Measurements from ENCODE around the gene PCDHGB3. TPM values are rescaled to one million over a fixed set of nuclear protein-coding genes. Genes with fewer than 3 reads are reported as not detected.

The PCDHGB3 gene
- polyA plus RNA-seq, 2 of the 4 experiments (the other 2 are of a cell fraction) = 0.28 to 1.2 TPM

DNA sequence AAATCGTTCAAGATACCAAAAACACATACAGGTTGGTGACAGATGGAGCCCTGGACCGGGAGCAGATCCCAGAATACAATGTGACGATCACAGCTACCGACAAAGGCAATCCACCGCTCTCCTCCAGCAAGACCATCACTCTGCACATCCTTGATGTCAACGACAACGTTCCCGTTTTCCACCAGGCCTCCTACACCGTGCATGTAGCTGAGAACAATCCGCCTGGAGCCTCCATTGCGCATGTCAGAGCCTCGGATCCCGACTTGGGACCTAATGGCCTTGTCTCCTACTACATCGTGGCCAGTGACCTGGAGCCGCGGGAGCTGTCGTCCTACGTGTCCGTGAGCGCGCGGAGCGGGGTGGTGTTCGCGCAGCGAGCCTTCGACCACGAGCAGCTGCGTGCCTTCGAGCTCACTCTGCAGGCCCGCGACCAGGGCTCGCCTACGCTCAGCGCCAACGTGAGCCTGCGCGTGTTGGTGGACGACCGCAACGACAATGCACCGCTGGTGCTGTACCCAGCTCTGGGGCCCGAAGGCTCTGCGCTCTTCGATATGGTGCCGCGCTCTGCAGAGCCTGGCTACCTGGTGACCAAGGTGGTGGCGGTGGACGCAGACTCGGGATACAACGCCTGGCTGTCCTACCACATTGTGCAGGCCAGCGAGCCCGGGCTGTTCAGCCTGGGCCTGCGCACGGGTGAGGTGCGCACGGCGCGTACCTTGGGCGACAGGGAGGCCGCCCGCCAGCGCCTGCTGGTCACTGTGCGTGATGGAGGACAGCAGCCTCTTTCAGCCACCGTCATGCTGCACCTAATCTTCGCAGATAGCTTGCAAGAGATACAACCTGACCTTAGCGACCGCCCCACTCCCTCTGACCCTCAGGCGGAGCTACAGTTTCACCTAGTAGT is 1.8 kb downstream of the PCDHGB3 start:
- FAIRE-seq (no peak), DNase-seq (ENCODE audit: low read depth in 1 of 2, low spot score in 1 of 2) (no peak), ATAC-seq (no peak)
- WGBS (ENCODE audit: missing lambda C conversion rate) = 76% methylated on average over 49 of the region's 69 CpGs
- CTCF ChIA-PET = interaction anchor here (1.1 to 3.5 kb wide), 11 partner anchors 14 to 278 kb away, joined by 3 to 21 read pairs (median 16); partner anchors contain the start of genes DIAPH1, PCDHGA1, PCDHGB1 and PCDHGB4
- TF ChIP-seq, protein P1, sequence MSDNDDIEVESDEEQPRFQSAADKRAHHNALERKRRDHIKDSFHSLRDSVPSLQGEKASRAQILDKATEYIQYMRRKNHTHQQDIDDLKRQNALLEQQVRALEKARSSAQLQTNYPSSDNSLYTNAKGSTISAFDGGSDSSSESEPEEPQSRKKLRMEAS (IDR thresholded peaks at IDR 0.05) = no peak
- no peak for TF ChIP-seq JUNB (IDR thresholded peaks at IDR 0.05)
- no peak for TF ChIP-seq MAZ (IDR thresholded peaks at IDR 0.05; ENCODE audit: borderline replicate concordance, low read depth, low read length)
- TF ChIP-seq, protein P2, sequence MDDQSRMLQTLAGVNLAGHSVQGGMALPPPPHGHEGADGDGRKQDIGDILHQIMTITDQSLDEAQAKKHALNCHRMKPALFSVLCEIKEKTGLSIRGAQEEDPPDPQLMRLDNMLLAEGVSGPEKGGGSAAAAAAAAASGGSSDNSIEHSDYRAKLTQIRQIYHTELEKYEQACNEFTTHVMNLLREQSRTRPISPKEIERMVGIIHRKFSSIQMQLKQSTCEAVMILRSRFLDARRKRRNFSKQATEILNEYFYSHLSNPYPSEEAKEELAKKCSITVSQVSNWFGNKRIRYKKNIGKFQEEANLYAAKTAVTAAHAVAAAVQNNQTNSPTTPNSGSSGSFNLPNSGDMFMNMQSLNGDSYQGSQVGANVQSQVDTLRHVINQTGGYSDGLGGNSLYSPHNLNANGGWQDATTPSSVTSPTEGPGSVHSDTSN (IDR thresholded peaks at IDR 0.05) = no peak
- TF ChIP-seq, protein P3, sequence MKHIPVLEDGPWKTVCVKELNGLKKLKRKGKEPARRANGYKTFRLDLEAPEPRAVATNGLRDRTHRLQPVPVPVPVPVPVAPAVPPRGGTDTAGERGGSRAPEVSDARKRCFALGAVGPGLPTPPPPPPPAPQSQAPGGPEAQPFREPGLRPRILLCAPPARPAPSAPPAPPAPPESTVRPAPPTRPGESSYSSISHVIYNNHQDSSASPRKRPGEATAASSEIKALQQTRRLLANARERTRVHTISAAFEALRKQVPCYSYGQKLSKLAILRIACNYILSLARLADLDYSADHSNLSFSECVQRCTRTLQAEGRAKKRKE (CRISPR knock-in tag; IDR thresholded peaks at IDR 0.05; ENCODE audit: low read depth) = no peak
- TF ChIP-seq EP300 (IDR thresholded peaks at IDR 0.05) = no peak
- TF ChIP-seq ESRRA (IDR thresholded peaks at IDR 0.05; ENCODE audit: borderline replicate concordance, low read length) = no peak
- H3K4me2 ChIP-seq = no peak overlapping the region
- H3K27ac ChIP-seq = no peak overlapping the region
- H3K4me1 ChIP-seq = no peaks in the 10 kb centered on the region
- POLR2A ChIA-PET = no interaction called here
- H3K4me3 ChIP-seq = no peak overlapping the region
- peaks cover 48% of the 10 kb centered on the region for H3K9me3 ChIP-seq

DNA sequence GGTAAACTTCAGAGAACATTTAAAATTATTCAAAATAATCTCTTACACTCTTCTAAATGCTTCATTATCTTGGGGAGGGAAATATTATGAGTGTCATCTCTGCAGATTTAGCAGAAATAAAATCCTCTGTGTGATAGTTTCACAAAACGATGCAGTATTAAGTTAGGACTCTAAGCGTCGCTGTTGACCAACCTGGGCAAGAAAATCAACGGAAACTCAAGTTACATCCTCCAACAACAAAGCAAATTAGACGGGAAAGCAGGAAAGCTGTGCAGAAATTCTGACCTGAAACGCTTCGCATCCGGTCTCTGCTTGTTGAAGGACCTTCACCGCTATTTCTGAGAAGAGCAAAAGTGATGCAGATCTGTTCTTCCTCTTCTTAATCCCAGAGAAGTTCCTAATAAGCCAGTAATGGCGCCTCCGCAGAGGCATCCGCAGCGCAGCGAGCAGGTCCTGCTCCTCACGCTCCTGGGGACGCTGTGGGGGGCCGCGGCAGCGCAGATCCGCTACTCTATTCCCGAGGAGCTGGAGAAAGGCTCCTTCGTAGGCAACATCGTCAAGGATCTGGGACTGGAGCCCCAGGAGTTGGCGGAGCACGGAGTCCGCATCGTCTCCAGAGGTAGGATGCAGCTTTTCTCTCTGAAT is 3.8 kb downstream of the PCDHGB3 start, which contains the start of gene PCDHGA6:
Gene PCDHGA6, plus strand, starts transcription at position 219 of the 645 bp plus-strand sequence. Its CDS starts 193 bp downstream, at position 412.
- CTCF ChIA-PET = interaction anchor here (0.8 to 2.5 kb wide), 4 partner anchors 9 to 190 kb away, joined by 3 to 10 read pairs (median 6); partner anchors contain the start of genes PCDHGA5 and PCDHGB1
- DNase-seq (ENCODE audit: low read depth in 1 of 2, low spot score in 1 of 2) (no peak), ATAC-seq (no peak), FAIRE-seq (no peak)
- H3K27ac ChIP-seq = no peak within 1 kb of the TSS
- H3K4me2 ChIP-seq = no peak within 1 kb of the TSS
- H3K4me1 ChIP-seq = no peaks in the 10 kb centered on the region
- POLR2A ChIA-PET = no interaction called here
- 73% methylated on average over 27 of the region's 27 CpGs for WGBS (ENCODE audit: missing lambda C conversion rate)
- no peak within 1 kb of the TSS for H3K4me3 ChIP-seq
- H3K9me3 ChIP-seq = peaks cover 55% of the 10 kb centered on the region
- TF ChIP-seq RNF2 (IDR thresholded peaks at IDR 0.05; ENCODE audit: borderline replicate concordance, low read depth) (no peak), TP53 (CRISPR knock-in tag; IDR thresholded peaks at IDR 0.05) (no peak), ESRRA (IDR thresholded peaks at IDR 0.05; ENCODE audit: borderline replicate concordance, low read length) (no peak), EP300 (IDR thresholded peaks at IDR 0.05) (no peak), SMC3 (IDR thresholded peaks at IDR 0.05) (no peak), HOXB5 (CRISPR knock-in tag; IDR thresholded peaks at IDR 0.05) (no peak), JUN (IDR thresholded peaks at IDR 0.05) (no peak), RCOR1 (IDR thresholded peaks at IDR 0.05; ENCODE audit: low read depth, low read length) (no peak), RAD21 (conservative IDR thresholded peaks at IDR 0.05 in 1 of 2, IDR thresholded peaks at IDR 0.05 in 1 of 2) (no peak), NPAS2 (CRISPR knock-in tag; IDR thresholded peaks at IDR 0.05; ENCODE audit: borderline replicate concordance) (no peak), MAFK (IDR thresholded peaks at IDR 0.05; ENCODE audit: partially characterized antibody) (no peak), BHLHE40 (IDR thresholded peaks at IDR 0.05; ENCODE audit: low read depth, low read length) (no peak)
- TF ChIP-seq, protein P4, sequence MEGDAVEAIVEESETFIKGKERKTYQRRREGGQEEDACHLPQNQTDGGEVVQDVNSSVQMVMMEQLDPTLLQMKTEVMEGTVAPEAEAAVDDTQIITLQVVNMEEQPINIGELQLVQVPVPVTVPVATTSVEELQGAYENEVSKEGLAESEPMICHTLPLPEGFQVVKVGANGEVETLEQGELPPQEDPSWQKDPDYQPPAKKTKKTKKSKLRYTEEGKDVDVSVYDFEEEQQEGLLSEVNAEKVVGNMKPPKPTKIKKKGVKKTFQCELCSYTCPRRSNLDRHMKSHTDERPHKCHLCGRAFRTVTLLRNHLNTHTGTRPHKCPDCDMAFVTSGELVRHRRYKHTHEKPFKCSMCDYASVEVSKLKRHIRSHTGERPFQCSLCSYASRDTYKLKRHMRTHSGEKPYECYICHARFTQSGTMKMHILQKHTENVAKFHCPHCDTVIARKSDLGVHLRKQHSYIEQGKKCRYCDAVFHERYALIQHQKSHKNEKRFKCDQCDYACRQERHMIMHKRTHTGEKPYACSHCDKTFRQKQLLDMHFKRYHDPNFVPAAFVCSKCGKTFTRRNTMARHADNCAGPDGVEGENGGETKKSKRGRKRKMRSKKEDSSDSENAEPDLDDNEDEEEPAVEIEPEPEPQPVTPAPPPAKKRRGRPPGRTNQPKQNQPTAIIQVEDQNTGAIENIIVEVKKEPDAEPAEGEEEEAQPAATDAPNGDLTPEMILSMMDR (IDR thresholded peaks at IDR 0.05) = no peak
- TF ChIP-seq, protein P5, sequence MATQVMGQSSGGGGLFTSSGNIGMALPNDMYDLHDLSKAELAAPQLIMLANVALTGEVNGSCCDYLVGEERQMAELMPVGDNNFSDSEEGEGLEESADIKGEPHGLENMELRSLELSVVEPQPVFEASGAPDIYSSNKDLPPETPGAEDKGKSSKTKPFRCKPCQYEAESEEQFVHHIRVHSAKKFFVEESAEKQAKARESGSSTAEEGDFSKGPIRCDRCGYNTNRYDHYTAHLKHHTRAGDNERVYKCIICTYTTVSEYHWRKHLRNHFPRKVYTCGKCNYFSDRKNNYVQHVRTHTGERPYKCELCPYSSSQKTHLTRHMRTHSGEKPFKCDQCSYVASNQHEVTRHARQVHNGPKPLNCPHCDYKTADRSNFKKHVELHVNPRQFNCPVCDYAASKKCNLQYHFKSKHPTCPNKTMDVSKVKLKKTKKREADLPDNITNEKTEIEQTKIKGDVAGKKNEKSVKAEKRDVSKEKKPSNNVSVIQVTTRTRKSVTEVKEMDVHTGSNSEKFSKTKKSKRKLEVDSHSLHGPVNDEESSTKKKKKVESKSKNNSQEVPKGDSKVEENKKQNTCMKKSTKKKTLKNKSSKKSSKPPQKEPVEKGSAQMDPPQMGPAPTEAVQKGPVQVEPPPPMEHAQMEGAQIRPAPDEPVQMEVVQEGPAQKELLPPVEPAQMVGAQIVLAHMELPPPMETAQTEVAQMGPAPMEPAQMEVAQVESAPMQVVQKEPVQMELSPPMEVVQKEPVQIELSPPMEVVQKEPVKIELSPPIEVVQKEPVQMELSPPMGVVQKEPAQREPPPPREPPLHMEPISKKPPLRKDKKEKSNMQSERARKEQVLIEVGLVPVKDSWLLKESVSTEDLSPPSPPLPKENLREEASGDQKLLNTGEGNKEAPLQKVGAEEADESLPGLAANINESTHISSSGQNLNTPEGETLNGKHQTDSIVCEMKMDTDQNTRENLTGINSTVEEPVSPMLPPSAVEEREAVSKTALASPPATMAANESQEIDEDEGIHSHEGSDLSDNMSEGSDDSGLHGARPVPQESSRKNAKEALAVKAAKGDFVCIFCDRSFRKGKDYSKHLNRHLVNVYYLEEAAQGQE (IDR thresholded peaks at IDR 0.05) = no peak
- TF ChIP-seq, protein P6, sequence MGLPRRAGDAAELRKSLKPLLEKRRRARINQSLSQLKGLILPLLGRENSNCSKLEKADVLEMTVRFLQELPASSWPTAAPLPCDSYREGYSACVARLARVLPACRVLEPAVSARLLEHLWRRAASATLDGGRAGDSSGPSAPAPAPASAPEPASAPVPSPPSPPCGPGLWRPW (IDR thresholded peaks at IDR 0.05) = no peak
